GF-D8 (cell line): ENCODE measurements around the gene SKP1.
"Not testable (repeated sequence)": the region's sequence is repeated elsewhere in the genome, so short reads cannot be mapped to it uniquely, and the experiment has no call there.

Source experiments
- DNase-seq: peaks from one replicate; lab custom pipeline; 2025; lab: John Stamatoyannopoulos, UW

SKP1 gene

DNA sequence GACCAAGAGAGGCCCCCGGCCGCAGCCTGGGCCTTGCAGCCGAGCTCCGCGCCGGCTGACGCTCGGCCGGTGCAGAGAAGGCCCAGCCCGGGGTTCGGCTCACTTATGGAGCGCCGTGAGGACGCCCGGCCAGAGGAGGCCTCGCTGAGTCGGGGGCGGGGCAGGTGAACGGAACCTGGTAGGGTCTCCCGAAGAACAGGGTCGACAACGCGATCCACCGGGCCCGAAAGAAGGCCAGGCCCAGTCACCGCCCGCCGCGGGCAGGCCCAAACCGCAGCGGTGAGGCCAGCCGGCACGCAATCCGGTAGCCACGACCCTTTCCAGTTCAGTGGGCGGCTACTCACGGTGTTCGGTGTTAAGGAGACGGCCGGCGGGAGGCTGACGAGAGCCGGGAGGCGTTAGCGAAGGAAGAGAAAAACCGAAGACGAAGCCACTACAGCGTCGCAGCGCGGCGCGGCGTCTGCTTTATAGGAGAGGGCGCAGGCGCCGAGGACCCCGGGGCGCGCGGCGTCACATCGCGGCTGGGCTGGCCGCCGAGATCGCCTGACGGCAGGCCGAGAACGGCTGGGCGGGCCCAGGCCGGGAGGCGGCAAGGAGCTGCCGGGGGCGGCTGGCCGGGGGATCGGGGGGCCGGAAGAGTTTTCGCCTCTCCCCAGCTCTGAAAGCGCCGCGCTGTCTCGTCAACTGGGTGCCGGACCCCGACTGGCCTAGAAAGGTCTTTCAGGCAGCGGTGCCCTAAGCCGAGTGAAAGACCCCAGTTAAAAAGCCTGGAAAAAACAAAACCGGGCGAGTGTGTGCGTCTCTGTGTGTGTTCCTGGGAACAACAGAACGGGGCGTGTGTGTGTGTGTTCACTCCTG, at the start of gene SKP1:
Gene SKP1 (minus strand): TSS at position 440 of the 858 bp plus-strand sequence. CDS start 2,928 bp downstream, outside the sequence.
- peak; percentile 26 for DNase-seq

GRCh38 chr5:134225780-134226440, 49.2 kb upstream of the SKP1 start, which contains the start of gene PPP2CA:
Gene PPP2CA, minus strand, starts transcription at chr5:134226073. Its CDS starts 212 bp downstream, at chr5:134225861.
- peak; percentile 80 for DNase-seq

DNA sequence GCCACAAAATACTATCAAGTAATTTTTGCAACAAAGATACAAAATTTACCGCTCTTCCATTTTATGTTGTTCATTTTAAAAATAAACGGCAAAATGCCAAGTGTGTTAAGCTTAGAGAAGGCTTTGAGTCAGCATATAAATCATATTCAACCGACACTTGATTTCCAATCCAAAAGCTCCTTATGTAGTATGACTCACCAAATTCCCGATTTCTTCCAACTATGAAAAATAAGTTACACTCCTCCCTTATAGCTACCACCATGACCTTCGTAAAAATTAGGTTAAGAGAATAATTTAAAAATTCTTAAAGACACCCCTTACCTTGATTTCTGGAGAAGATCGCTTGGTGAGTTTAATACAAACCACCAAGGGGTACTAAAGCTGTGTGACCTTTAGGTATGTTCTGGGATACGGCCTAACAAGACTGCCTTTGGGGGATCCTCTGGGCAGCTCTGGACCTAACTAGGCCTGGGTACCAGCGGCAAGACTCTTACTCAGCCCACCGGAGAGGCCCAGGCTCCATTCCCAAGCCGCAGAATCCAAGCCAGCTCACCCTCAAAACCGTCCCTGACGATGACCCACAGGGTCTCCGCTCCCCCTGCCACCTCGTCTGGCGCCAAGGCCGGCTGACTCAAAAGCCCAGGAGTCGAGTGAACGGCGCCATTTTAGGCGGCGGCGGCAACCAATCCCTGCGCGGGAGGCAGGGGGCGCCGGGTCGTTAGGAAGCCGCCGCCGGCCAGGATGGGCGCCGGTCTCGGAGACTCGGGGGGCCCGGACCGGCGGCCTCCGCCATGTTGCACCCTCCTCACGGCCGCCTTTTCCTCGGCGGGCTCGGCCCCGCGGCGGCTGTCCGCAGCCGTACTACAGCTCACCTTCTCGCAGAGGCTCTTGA, 48.4 kb upstream of the SKP1 start:
- no peak for DNase-seq

GRCh38 chr5:134223406-134224248, 46.9 kb upstream of the SKP1 start:
- no peak for DNase-seq

- not testable (repeated sequence) for DNase-seq
Observed at GRCh38 chr5:134221690-134222089, 44.9 kb upstream of the SKP1 start.

DNA sequence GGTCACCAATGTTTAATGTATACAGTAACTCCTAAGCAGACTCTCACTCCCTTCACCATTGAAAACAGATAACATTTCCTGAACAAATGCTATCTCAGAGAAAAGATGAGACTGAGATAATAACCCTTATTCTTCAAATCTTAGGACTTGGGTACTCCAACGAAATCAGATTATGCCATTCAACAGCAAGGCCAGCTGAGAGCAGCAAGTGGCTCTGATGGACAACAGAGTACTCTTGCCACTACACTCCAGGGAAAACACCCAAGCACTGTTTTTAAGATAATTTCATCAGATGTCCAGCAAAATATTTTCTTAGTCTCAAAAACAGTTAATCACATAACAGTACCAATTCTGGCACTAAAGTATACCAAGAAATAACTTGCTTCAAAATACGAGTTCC, 39.0 kb upstream of the SKP1 start:
- DNase-seq, result no peak

GRCh38 chr5:134211263-134212031, 34.7 kb upstream of the SKP1 start:
- DNase-seq, result not testable (repeated sequence)

- no peak for DNase-seq
Observed at GRCh38 chr5:134209477-134210245, 32.9 kb upstream of the SKP1 start.

DNA sequence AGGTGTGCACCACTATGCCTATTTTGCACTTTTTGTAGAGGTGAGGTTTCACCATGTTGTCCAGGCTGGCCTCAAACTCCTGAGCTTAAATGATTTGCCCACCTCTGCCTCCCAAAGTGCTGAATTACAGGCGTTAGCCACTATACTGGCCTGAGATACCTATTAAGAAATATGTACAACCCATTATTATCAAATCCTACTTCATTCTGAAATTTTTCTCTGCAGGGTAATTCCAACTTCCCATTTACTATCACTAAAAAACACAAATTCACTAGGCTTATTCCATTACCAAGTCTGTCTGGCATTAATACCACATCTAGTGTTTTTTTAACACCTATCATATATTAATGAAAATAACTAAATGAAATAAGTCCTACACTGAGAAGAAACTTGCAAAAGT, 30.9 kb upstream of the SKP1 start:
- no peak for DNase-seq

GRCh38 chr5:134206627-134207160, 29.9 kb upstream of the SKP1 start:
- no peak for DNase-seq

DNA sequence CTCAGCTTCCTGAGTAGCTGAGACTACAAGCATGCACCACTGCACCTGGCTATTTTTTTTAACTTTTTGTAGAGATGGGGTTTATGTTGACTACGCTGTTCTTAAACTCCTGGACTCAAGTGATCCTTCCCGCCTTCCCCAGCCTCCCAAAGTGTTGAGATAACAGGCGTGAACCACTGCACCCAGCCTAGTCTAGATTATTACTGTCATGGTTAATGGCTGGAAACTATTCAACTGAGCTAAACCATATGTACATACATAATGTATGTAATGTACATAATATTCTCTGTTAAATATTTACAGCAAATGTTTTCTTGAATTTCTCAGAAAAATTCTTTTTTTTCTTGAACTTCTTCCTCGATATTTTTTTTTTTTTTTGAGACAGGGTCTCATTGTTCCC, 27.8 kb upstream of the SKP1 start:
- DNase-seq, result no peak

- no peak for DNase-seq
Observed at GRCh38 chr5:134203630-134204029, 26.9 kb upstream of the SKP1 start.

- no peak for DNase-seq
Observed at GRCh38 chr5:134195666-134196065, 18.9 kb upstream of the SKP1 start.

GRCh38 chr5:134189031-134189430, 12.3 kb upstream of the SKP1 start:
- DNase-seq, result no peak

GRCh38 chr5:134188092-134188491, 11.3 kb upstream of the SKP1 start:
- no peak for DNase-seq

DNA sequence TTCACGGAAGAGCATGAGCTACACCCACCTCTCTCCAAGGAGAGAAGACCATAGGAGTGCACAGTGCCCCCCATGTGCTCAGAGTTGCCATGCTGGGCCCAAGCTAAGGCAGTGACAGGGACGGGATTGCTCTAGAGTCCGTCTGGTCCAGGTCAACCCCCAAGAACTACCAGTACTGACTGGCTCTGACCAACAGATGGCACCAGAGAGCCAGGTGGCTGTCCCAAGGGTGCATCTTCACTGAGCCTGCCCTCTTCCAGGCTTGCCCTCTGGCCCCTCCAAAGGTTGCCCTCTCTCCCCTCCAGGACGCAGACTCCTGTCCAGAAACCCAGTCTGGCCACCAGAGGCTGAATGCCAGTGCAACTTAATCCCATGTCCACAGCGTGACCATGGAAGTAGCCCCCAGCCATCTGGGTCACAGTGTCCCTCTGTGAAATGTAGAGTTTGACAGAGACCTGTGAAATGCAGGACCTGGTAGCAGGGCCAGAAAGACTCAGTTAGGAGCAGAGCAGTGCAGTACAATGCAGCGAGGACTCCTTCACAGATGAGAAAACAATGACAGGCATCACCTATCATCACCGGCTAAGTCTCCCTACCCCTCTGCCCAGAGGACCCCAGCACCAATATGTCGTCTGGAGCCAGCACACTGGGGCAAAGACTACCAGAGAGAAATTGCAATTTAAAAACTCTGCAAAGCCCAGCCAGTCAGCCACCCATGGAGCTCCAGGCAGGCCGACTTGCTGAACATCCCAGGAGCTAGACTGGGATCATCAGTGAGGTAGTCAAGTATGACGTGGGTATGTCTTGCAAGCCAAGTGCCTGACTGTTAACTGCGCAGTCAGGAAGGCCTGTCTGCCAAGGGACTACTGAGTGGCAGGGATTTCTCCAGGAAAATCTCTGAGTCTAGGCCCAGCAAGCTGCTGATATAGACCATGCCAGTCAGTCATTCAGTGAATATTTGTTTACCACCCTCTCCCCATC, 7.7 kb upstream of the SKP1 start:
- DNase-seq, result no peak

DNA sequence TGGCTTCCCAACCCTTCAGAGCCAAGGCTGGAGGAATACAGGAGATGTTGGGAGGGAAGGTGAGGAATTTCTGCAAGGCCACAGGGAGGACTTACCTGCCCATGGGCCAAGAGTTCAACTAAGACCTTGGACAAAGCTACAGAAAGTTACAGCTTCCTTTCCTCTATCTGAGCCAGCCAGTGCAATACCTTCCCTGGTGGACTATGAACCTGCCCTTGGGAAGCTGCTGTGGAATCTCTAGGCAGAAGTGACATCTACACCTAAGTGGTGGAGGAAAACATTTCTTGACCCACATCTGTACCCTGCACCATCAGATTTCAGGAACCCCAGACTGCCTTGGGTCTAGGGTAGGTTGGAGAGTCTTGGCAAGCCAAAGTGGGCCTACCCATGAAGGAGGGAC, 6.7 kb upstream of the SKP1 start:
- DNase-seq, result no peak

GRCh38 chr5:134178096-134178419, 1.3 kb upstream of the SKP1 start:
- no peak for DNase-seq
